MM.1S (cell line): ENCODE measurements around the gene NMNAT3.
"Not testable (repeated sequence)": the region's sequence is repeated elsewhere in the genome, so short reads cannot be mapped to it uniquely, and the experiment has no call there.

Experiments used
- DNase-seq: peaks from one replicate; pipeline ENCODE4 v3.0.0-alpha.2; 2015
- H2AFZ ChIP-seq: fragments of 300-600 bp; sonication (generic); 2 replicates; pipeline ENCODE4 v1.6.0; 2016; ENCODE audit warnings: antibody characterized with exemption, low read length
- H3F3A ChIP-seq: fragments of 300-600 bp; sonication (generic); 2 replicates; pipeline ENCODE4 v1.6.1; 2016; ENCODE audit warnings: mild to moderate bottlenecking, antibody characterized with exemption, low read length, moderate library complexity, mixed read lengths; ENCODE audit not compliant: insufficient read depth
- H3K27ac ChIP-seq: fragments of 300-600 bp; sonication (generic); 2 replicates; pipeline ENCODE4 v1.5.1; 2016; ENCODE audit warnings: mild to moderate bottlenecking, low read length
- H3K27me3 ChIP-seq: fragments of 300-600 bp; sonication (generic); replicated peaks from 2 replicates; pipeline ENCODE4 v1.6.0; 2016; ENCODE audit warnings: low read length; ENCODE audit not compliant: insufficient read depth
- H3K36me3 ChIP-seq: fragments of 300-600 bp; sonication (generic); replicated peaks from 2 replicates; pipeline ENCODE4 v1.6.1; 2016; ENCODE audit warnings: mild to moderate bottlenecking, low read length, mixed read lengths; ENCODE audit not compliant: insufficient read depth
- H3K4me1 ChIP-seq: fragments of 300-600 bp; sonication (generic); 2 replicates; pipeline ENCODE4 v1.6.1; 2016; ENCODE audit warnings: low read length, mixed read lengths
- H3K4me2 ChIP-seq: fragments of 300-600 bp; sonication (generic); 2 replicates; pipeline ENCODE4 v1.6.0; 2016; ENCODE audit warnings: low read depth, low read length
- H3K4me3 ChIP-seq: fragments of 300-600 bp; sonication (generic); 2 replicates; pipeline ENCODE4 v1.5.1; 2016; ENCODE audit warnings: low read length, mixed read lengths
- H3K79me2 ChIP-seq: fragments of 300-600 bp; sonication (generic); 2 replicates; pipeline ENCODE4 v1.6.1; 2016; ENCODE audit warnings: mixed run types, low read length, mixed read lengths
- H3K9ac ChIP-seq: fragments of 300-600 bp; sonication (generic); 2 replicates; pipeline ENCODE4 v1.6.1; 2016; ENCODE audit warnings: low read length, mixed read lengths
- H3K9me2 ChIP-seq: fragments of 300-600 bp; sonication (generic); replicated peaks from 2 replicates; pipeline ENCODE4 v1.6.1; 2016; ENCODE audit warnings: mild to moderate bottlenecking, low read length, mixed read lengths; ENCODE audit not compliant: insufficient read depth
- H3K9me3 ChIP-seq: fragments of 300-600 bp; sonication (generic); replicated peaks from 2 replicates; pipeline ENCODE4 v1.6.1; 2016; ENCODE audit warnings: mild to moderate bottlenecking, low read length, mixed read lengths; ENCODE audit not compliant: insufficient read depth
- H4K20me1 ChIP-seq: fragments of 300-600 bp; sonication (generic); 2 replicates; pipeline ENCODE4 v1.6.1; 2016; ENCODE audit warnings: mild to moderate bottlenecking, low read length, moderate library complexity, mixed read lengths; ENCODE audit not compliant: insufficient read depth
- CTCF ChIP-seq: fragments of 300-600 bp; sonication (generic); IDR thresholded peaks from 2 replicates; pipeline ENCODE4 v1.5.1; 2016; ENCODE audit warnings: antibody characterized with exemption, low read length, mixed read lengths
- EZH2 ChIP-seq: fragments of 300-600 bp; sonication (generic); optimal IDR thresholded peaks from 2 replicates; pipeline ENCODE3; 2017; ENCODE audit warnings: low read depth, mild to moderate bottlenecking, antibody characterized with exemption, low read length, mixed read lengths
- EZH2phosphoT487 ChIP-seq: fragments of 300-600 bp; sonication (generic); IDR thresholded peaks from 2 replicates; pipeline ENCODE4 v1.6.1; 2018; ENCODE audit warnings: antibody characterized with exemption, low read length

The NMNAT3 gene

GRCh38 chr3:139585820-139586219 lies 92.0 kb downstream of the NMNAT3 start:
- Histone ChIP-seq H3K36me3 (no peaks in the 10 kb centered on the region), H3K9ac (no peak overlapping the region), H2AFZ (no peak overlapping the region), H3K4me1 (peaks cover 19% of the 10 kb centered on the region), H3K4me3 (no peak overlapping the region), H3K4me2 (peak overlapping the region; percentile 49), H3K27me3 (no peaks in the 10 kb centered on the region), H3K79me2 (no peaks in the 10 kb centered on the region), H4K20me1 (no peaks in the 10 kb centered on the region), H3K9me3 (no peaks in the 10 kb centered on the region), H3K9me2 (no peaks in the 10 kb centered on the region), H3F3A (peaks cover 12% of the 10 kb centered on the region), H3K27ac (no peak overlapping the region)
- peak; percentile 8 for DNase-seq
- TF ChIP-seq EZH2phosphoT487 = no peak
- TF ChIP-seq CTCF = no peak
- no peak for TF ChIP-seq EZH2

GRCh38 chr3:139583651-139584050 lies 94.1 kb downstream of the NMNAT3 start:
- H4K20me1 ChIP-seq, DNase-seq, H3K4me3 ChIP-seq, H3K27ac ChIP-seq, H3K4me2 ChIP-seq, H3K9ac ChIP-seq, H2AFZ ChIP-seq, H3K36me3 ChIP-seq, H3K9me3 ChIP-seq, H3K27me3 ChIP-seq, H3K9me2 ChIP-seq, H3K79me2 ChIP-seq: not testable (repeated sequence)
- Histone ChIP-seq H3K4me1 (peaks cover 19% of the 10 kb centered on the region), H3F3A (peaks cover 12% of the 10 kb centered on the region)

- Histone ChIP-seq H2AFZ (no peak overlapping the region), H3K9me3 (no peaks in the 10 kb centered on the region), H3K9me2 (no peaks in the 10 kb centered on the region), H3K27me3 (no peaks in the 10 kb centered on the region), H4K20me1 (no peaks in the 10 kb centered on the region), H3K4me3 (no peak overlapping the region), H3K27ac (no peak overlapping the region), H3K4me1 (no peaks in the 10 kb centered on the region), H3F3A (no peaks in the 10 kb centered on the region), H3K79me2 (no peaks in the 10 kb centered on the region), H3K9ac (no peak overlapping the region), H3K4me2 (no peak overlapping the region), H3K36me3 (no peaks in the 10 kb centered on the region)
- DNase-seq = no peak
- TF ChIP-seq CTCF (no peak), EZH2 (no peak), EZH2phosphoT487 (no peak)
These were observed 99.0 kb downstream of the NMNAT3 start for GRCh38 chr3:139578783-139579182.

GRCh38 chr3:139577909-139578308 lies 99.9 kb downstream of the NMNAT3 start:
- no peak overlapping the region for H3K27ac ChIP-seq
- no peaks in the 10 kb centered on the region for H3K9me2 ChIP-seq
- H3K9me3 ChIP-seq = no peaks in the 10 kb centered on the region
- no peaks in the 10 kb centered on the region for H3K36me3 ChIP-seq
- no peaks in the 10 kb centered on the region for H3K79me2 ChIP-seq
- H4K20me1 ChIP-seq = no peaks in the 10 kb centered on the region
- H3K4me1 ChIP-seq = no peaks in the 10 kb centered on the region
- H3K27me3 ChIP-seq = no peaks in the 10 kb centered on the region
- no peak overlapping the region for H3K4me3 ChIP-seq
- H3F3A ChIP-seq = no peaks in the 10 kb centered on the region
- no peak for DNase-seq
- H3K9ac ChIP-seq = no peak overlapping the region
- TF ChIP-seq CTCF = no peak
- TF ChIP-seq EZH2 = no peak
- no peak overlapping the region for H3K4me2 ChIP-seq
- H2AFZ ChIP-seq = no peak overlapping the region
